HUES48 (cell line): ENCODE results near the gene GPRC5D.

ENCODE experiments used
- H3K27ac ChIP-seq: one replicate; pipeline ENCODE4 v1.7.0; 2013; ENCODE audit warnings: low read depth, low read length, inconsistent platforms
- H3K27me3 ChIP-seq: 2 replicates; pipeline ENCODE4 v1.6.1; 2013; ENCODE audit warnings: mild to moderate bottlenecking, low read length; ENCODE audit not compliant: control insufficient read depth, insufficient read depth
- H3K36me3 ChIP-seq: 2 replicates; pipeline ENCODE4 v1.6.1; 2013; ENCODE audit warnings: low read length; ENCODE audit not compliant: control insufficient read depth, insufficient read depth
- H3K4me1 ChIP-seq: 2 replicates; pipeline ENCODE4 v1.6.1; 2013; ENCODE audit warnings: mild to moderate bottlenecking, low read length; ENCODE audit not compliant: control insufficient read depth, insufficient read depth
- H3K4me3 ChIP-seq: 2 replicates; pipeline ENCODE4 v1.5.1; 2013; ENCODE audit warnings: mild to moderate bottlenecking, low read depth, low read length
- H3K9ac ChIP-seq: 2 replicates; pipeline ENCODE4 v1.6.1; 2013; ENCODE audit warnings: mild to moderate bottlenecking, low read depth, low read length, moderate library complexity
- H3K9me3 ChIP-seq: 2 replicates; pipeline ENCODE4 v1.6.1; 2013; ENCODE audit warnings: low read length; ENCODE audit not compliant: control insufficient read depth, insufficient read depth

Gene GPRC5D

GRCh38 chr12:12993367-12993766 lies 41.4 kb upstream of the GPRC5D start:
- Histone ChIP-seq H3K9ac (no peak overlapping the region), H3K27me3 (no peaks in the 10 kb centered on the region), H3K4me1 (peaks cover 33% of the 10 kb centered on the region), H3K9me3 (no peaks in the 10 kb centered on the region), H3K4me3 (no peak overlapping the region), H3K36me3 (peaks cover 7% of the 10 kb centered on the region; the same call in 1 of the 2 replicates), H3K27ac (no peak overlapping the region)

GRCh38 chr12:12992418-12993130 lies 40.6 kb upstream of the GPRC5D start:
- Histone ChIP-seq H3K9me3 (no peaks in the 10 kb centered on the region), H3K4me1 (peaks cover 33% of the 10 kb centered on the region), H3K27me3 (no peaks in the 10 kb centered on the region), H3K4me3 (no peak overlapping the region), H3K36me3 (peaks cover 14% of the 10 kb centered on the region; the same call in 1 of the 2 replicates), H3K9ac (no peak overlapping the region), H3K27ac (peak overlapping the region; percentile 13)

GRCh38 chr12:12990700-12991468 lies 38.9 kb upstream of the GPRC5D start:
- Histone ChIP-seq H3K4me1 (peaks cover 27% of the 10 kb centered on the region), H3K9ac (no peak overlapping the region), H3K9me3 (no peaks in the 10 kb centered on the region), H3K4me3 (no peak overlapping the region), H3K36me3 (peaks cover 28% of the 10 kb centered on the region), H3K27ac (peak overlapping the region; percentile 40), H3K27me3 (no peaks in the 10 kb centered on the region)

GRCh38 chr12:12987421-12987820 lies 35.5 kb upstream of the GPRC5D start:
- Histone ChIP-seq H3K9ac (no peak overlapping the region), H3K27me3 (no peaks in the 10 kb centered on the region), H3K4me3 (no peak overlapping the region), H3K27ac (no peak overlapping the region), H3K36me3 (peaks cover 37% of the 10 kb centered on the region), H3K4me1 (peaks cover 28% of the 10 kb centered on the region), H3K9me3 (no peaks in the 10 kb centered on the region)

GRCh38 chr12:12986775-12987331 lies 34.9 kb upstream of the GPRC5D start:
- Histone ChIP-seq H3K4me3 (no peak overlapping the region), H3K36me3 (peaks cover 38% of the 10 kb centered on the region), H3K4me1 (peaks cover 24% of the 10 kb centered on the region), H3K9me3 (no peaks in the 10 kb centered on the region), H3K27ac (no peak overlapping the region), H3K27me3 (no peaks in the 10 kb centered on the region), H3K9ac (no peak overlapping the region)

GRCh38 chr12:12985817-12986408 lies 33.9 kb upstream of the GPRC5D start:
- H3K9me3 ChIP-seq = no peaks in the 10 kb centered on the region
- H3K36me3 ChIP-seq = peaks cover 42% of the 10 kb centered on the region
- no peak overlapping the region for H3K4me3 ChIP-seq
- H3K4me1 ChIP-seq = peaks cover 15% of the 10 kb centered on the region
- no peak overlapping the region for H3K27ac ChIP-seq
- H3K9ac ChIP-seq = no peak overlapping the region
- no peaks in the 10 kb centered on the region for H3K27me3 ChIP-seq

GRCh38 chr12:12984149-12984548 lies 32.2 kb upstream of the GPRC5D start:
- no peaks in the 10 kb centered on the region for H3K27me3 ChIP-seq
- peaks cover 6% of the 10 kb centered on the region for H3K4me1 ChIP-seq

GRCh38 chr12:12983420-12984035 lies 31.6 kb upstream of the GPRC5D start:
- peaks cover 6% of the 10 kb centered on the region for H3K4me1 ChIP-seq
- no peaks in the 10 kb centered on the region for H3K9me3 ChIP-seq
- peaks cover 55% of the 10 kb centered on the region for H3K36me3 ChIP-seq
- H3K27ac ChIP-seq = no peak overlapping the region
- H3K27me3 ChIP-seq = no peaks in the 10 kb centered on the region
- H3K9ac ChIP-seq = no peak overlapping the region
- H3K4me3 ChIP-seq = no peak overlapping the region

More at GRCh38 chr12:12984149-12984548, 32.2 kb upstream of the GPRC5D start:
- Histone ChIP-seq H3K4me3 (no peak overlapping the region), H3K36me3 (peaks cover 55% of the 10 kb centered on the region), H3K9ac (no peak overlapping the region), H3K27ac (no peak overlapping the region), H3K9me3 (no peaks in the 10 kb centered on the region)

GRCh38 chr12:12982331-12982730 lies 30.4 kb upstream of the GPRC5D start:
- Histone ChIP-seq H3K36me3 (peaks cover 49% of the 10 kb centered on the region), H3K4me1 (peaks cover 6% of the 10 kb centered on the region), H3K9me3 (no peaks in the 10 kb centered on the region), H3K4me3 (no peak overlapping the region), H3K27me3 (no peaks in the 10 kb centered on the region), H3K27ac (no peak overlapping the region), H3K9ac (no peak overlapping the region)

GRCh38 chr12:12979731-12980259 lies 27.8 kb upstream of the GPRC5D start:
- no peak overlapping the region for H3K9ac ChIP-seq
- H3K4me1 ChIP-seq = 0 out of 2 replicates have a peak, but pooled peaks cover 2% of the 10 kb centered on the region
- H3K27me3 ChIP-seq = no peaks in the 10 kb centered on the region
- H3K4me3 ChIP-seq = no peak overlapping the region
- H3K27ac ChIP-seq = no peak overlapping the region
- H3K36me3 ChIP-seq = peaks cover 49% of the 10 kb centered on the region
- no peaks in the 10 kb centered on the region for H3K9me3 ChIP-seq
